ENCODE measurements around the gene EEIG2. TPM values are rescaled to one million over a fixed set of nuclear protein-coding genes. Genes with fewer than 3 reads are reported as not detected.
A peak's percentile ranks its signal among the peaks of the same experiment; 100 is the strongest.

EEIG2 gene
- total RNA-seq, 2 experiments from 2014 or later, result 11.9 to 16.4 TPM

DNA sequence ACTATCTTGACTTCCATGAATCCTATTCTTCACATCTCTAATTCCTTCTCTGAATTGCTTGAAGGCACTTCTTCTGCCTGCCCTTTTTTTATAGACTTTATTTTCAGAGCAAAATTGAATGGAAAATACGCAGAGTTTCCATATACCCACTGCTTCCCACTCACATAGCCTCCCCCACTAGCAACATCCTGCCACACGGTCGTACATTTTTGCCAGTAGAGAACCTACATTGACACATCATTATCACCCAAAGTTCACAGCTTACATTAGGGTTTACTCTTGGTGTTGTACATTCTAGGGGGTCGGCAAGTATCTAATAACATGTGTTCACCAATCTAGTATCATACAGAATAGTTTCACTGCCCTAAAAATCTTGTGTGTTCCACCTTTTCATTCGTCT lies 12.3 kb downstream of the EEIG2 start:
- no peak for ATAC-seq
- peaks cover 11% of the 10 kb centered on the region for H3K36me3 Mint-ChIP-seq
- H3K9me3 Mint-ChIP-seq (ENCODE audit: low read depth), result peaks cover 4% of the 10 kb centered on the region
- no peak overlapping the region for H3K27ac Mint-ChIP-seq
- no peak for DNase-seq
- no peak overlapping the region for H3K4me3 Mint-ChIP-seq
- CTCF ChIA-PET, result no interaction called here
- H3K4me1 Mint-ChIP-seq, result peaks cover 3% of the 10 kb centered on the region
- no peaks in the 10 kb centered on the region for H3K27me3 Mint-ChIP-seq

DNA sequence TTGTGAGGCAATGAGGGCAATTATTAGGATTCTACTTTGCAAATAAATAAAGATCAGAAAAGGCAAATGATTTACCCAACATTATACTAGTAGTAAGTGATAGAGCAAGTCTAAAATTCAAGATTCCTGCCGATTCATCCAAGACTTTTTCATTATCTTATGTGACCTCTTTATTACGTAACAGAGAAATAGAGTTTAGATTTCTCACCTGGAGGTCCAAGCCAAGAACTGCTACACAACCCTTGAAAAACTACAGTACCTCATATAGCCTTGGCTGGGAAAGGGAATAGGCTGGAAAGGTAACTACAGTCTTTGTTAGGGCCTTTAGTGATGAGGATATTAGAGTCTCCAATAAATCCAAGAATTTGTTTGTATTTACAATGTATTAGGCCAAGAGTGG lies 13.3 kb downstream of the EEIG2 start:
- Mint-ChIP-seq H3K36me3 (peaks cover 11% of the 10 kb centered on the region), H3K4me1 (peaks cover 3% of the 10 kb centered on the region), H3K27ac (no peak overlapping the region), H3K27me3 (no peaks in the 10 kb centered on the region), H3K9me3 (ENCODE audit: low read depth) (peaks cover 4% of the 10 kb centered on the region), H3K4me3 (no peak overlapping the region)
- ATAC-seq (no peak), DNase-seq (no peak)
- CTCF ChIA-PET, result no interaction called here

DNA sequence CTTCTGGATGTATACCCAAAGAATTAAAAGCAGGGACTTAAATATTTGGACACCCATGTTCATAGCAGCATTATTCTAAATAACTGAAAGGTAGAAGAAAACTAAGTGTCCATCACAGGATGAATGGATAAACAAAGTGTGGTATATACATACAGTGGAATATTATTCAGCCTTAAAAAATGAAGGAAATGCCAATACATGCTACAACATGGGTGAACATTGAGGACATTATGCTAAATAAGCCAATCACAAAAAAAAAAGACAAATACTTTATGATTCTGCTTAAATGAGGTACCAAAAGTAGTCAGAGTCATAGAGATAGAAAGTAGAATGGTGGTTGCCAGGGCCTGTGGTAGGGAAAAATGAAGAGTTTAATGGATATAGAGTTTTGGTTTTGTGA lies 14.1 kb downstream of the EEIG2 start:
- CTCF ChIA-PET, result no interaction called here
- DNase-seq (no peak), ATAC-seq (no peak)
- H3K27ac Mint-ChIP-seq, result no peak overlapping the region
- peaks cover 6% of the 10 kb centered on the region for H3K9me3 Mint-ChIP-seq (ENCODE audit: low read depth)
- H3K27me3 Mint-ChIP-seq, result no peaks in the 10 kb centered on the region
- peaks cover 3% of the 10 kb centered on the region for H3K4me1 Mint-ChIP-seq
- H3K36me3 Mint-ChIP-seq, result peaks cover 11% of the 10 kb centered on the region
- H3K4me3 Mint-ChIP-seq, result no peak overlapping the region

DNA sequence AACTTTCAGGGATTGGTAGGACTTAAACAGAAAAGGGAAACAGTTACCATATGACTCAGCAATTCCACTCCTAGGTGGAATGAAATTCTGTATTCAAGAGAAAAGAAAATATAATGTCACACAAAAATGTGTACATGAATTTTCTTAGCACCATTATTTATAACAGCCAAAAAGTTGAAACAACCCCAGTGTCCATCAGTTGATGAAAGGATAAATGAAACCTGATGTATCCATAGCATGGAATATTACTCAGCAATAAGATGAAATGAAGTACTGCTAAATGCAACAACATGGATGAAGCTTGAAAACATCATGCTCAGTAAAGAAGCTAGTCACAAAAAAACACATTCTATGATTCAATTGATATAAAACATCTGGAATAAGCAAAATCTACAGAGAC lies 15.5 kb downstream of the EEIG2 start:
- Mint-ChIP-seq H3K4me1 (peaks cover 3% of the 10 kb centered on the region), H3K27ac (no peak overlapping the region), H3K27me3 (no peaks in the 10 kb centered on the region), H3K4me3 (no peak overlapping the region), H3K36me3 (peaks cover 15% of the 10 kb centered on the region), H3K9me3 (ENCODE audit: low read depth) (peaks cover 6% of the 10 kb centered on the region)
- DNase-seq, result no peak
- ATAC-seq, result no peak
- CTCF ChIA-PET, result interaction anchor here (0.9 kb wide), 1 partner anchor 10 kb away, joined by 3 read pairs; no protein-coding TSS in a partner anchor

GRCh38 chr1:108583757-108584427 lies 24.0 kb downstream of the EEIG2 start:
- Mint-ChIP-seq H3K4me3 (no peak overlapping the region), H3K9me3 (ENCODE audit: low read depth) (peaks cover 7% of the 10 kb centered on the region), H3K36me3 (peaks cover 13% of the 10 kb centered on the region), H3K4me1 (peaks cover 18% of the 10 kb centered on the region), H3K27me3 (no peaks in the 10 kb centered on the region), H3K27ac (no peak overlapping the region)
- CTCF ChIA-PET, result interaction anchor here (1.0 to 1.5 kb wide), 2 partner anchors 14 to 60 kb away, joined by 3 to 7 read pairs; no protein-coding TSS in a partner anchor
- no peak for DNase-seq
- no peak for ATAC-seq

GRCh38 chr1:108584428-108584856 lies 24.5 kb downstream of the EEIG2 start:
- H3K27ac Mint-ChIP-seq, result no peak overlapping the region
- H3K4me3 Mint-ChIP-seq, result no peak overlapping the region
- H3K9me3 Mint-ChIP-seq (ENCODE audit: low read depth), result peaks cover 7% of the 10 kb centered on the region
- CTCF ChIA-PET, result interaction anchor here (1.0 to 1.9 kb wide), 3 partner anchors 15 to 59 kb away, joined by 3 to 5 read pairs (median 4); partner anchors contain the start of gene EEIG2
- peaks cover 15% of the 10 kb centered on the region for H3K36me3 Mint-ChIP-seq
- DNase-seq (no peak), ATAC-seq (no peak)
- no peaks in the 10 kb centered on the region for H3K27me3 Mint-ChIP-seq
- H3K4me1 Mint-ChIP-seq, result peaks cover 23% of the 10 kb centered on the region

GRCh38 chr1:108585313-108585712 lies 25.4 kb downstream of the EEIG2 start:
- H3K4me3 Mint-ChIP-seq, result no peak overlapping the region
- DNase-seq, result no peak
- ATAC-seq, result no peak
- H3K36me3 Mint-ChIP-seq, result peaks cover 13% of the 10 kb centered on the region
- peaks cover 30% of the 10 kb centered on the region for H3K4me1 Mint-ChIP-seq
- H3K27me3 Mint-ChIP-seq, result no peaks in the 10 kb centered on the region
- no peak overlapping the region for H3K27ac Mint-ChIP-seq
- CTCF ChIA-PET, result interaction anchor here (0.8 to 1.9 kb wide), 6 partner anchors 8 to 802 kb away, joined by 3 to 5 read pairs (median 3); partner anchors contain the start of gene EEIG2
- peaks cover 7% of the 10 kb centered on the region for H3K9me3 Mint-ChIP-seq (ENCODE audit: low read depth)

DNA sequence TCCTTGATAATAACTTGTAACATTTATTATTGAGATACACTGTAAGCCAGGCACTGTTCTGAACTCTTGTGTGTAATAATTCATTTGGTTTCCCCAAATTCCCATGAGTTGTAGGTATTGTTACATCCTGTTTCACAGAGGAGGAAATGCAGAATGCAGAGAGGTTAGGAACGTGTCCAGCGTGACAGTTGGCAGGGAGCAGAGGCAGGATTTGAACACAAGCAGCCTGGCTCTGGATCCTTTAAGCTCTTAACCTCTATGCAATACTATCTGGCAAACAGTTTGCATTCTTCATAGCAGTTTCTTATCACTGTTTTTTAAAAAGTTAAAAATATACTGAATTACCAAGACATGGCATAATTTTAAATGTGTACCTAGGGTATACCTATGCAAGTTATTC lies 30.5 kb downstream of the EEIG2 start:
- Mint-ChIP-seq H3K27me3 (no peaks in the 10 kb centered on the region), H3K9me3 (ENCODE audit: low read depth) (no peaks in the 10 kb centered on the region), H3K4me3 (no peak overlapping the region), H3K4me1 (peaks cover 46% of the 10 kb centered on the region), H3K27ac (peak overlapping the region; percentile 64), H3K36me3 (peaks cover 6% of the 10 kb centered on the region)
- DNase-seq (no peak), ATAC-seq (peak; percentile 14)
- CTCF ChIA-PET, result interaction anchor here (0.8 to 1.9 kb wide), 4 partner anchors 11 to 53 kb away, joined by 3 to 6 read pairs (median 4); no protein-coding TSS in a partner anchor

DNA sequence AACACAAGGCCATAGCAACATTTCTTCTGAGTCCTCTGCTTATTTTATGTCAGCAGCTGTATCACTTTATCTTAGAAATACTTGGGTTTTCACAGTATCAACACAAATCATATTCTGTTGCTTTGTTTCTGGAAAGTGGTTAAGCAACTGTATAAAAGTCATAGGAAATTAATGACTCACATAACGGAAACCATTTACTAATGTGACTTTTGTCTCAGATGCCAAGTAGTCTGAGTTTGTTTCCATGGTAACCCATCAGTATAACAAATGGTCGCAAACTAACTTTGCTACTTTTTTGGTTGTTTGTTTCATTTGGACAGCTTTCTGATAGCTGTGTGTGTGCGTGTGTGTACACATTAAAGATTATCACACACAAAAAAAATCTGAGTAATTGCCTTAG lies 31.1 kb downstream of the EEIG2 start:
- Mint-ChIP-seq H3K36me3 (peaks cover 6% of the 10 kb centered on the region), H3K4me1 (peaks cover 46% of the 10 kb centered on the region), H3K27me3 (peaks cover 2% of the 10 kb centered on the region), H3K4me3 (no peak overlapping the region), H3K9me3 (ENCODE audit: low read depth) (no peaks in the 10 kb centered on the region), H3K27ac (peak overlapping the region; percentile 54)
- ATAC-seq (peak; percentile 78), DNase-seq (no peak)
- CTCF ChIA-PET, result interaction anchor here (0.8 to 1.9 kb wide), 4 partner anchors 11 to 52 kb away, joined by 3 to 6 read pairs (median 4); no protein-coding TSS in a partner anchor

- no peak for ATAC-seq
- Mint-ChIP-seq H3K27ac (peak overlapping the region; percentile 75), H3K27me3 (peaks cover 2% of the 10 kb centered on the region), H3K4me3 (no peak overlapping the region), H3K4me1 (peaks cover 44% of the 10 kb centered on the region), H3K36me3 (peaks cover 6% of the 10 kb centered on the region), H3K9me3 (ENCODE audit: low read depth) (no peaks in the 10 kb centered on the region)
- CTCF ChIA-PET, result interaction anchor here (0.6 to 1.9 kb wide), 4 partner anchors 12 to 432 kb away, joined by 3 to 6 read pairs (median 4); no protein-coding TSS in a partner anchor
- DNase-seq, result no peak
These were observed 31.6 kb downstream of the EEIG2 start for GRCh38 chr1:108591466-108591865.

DNA sequence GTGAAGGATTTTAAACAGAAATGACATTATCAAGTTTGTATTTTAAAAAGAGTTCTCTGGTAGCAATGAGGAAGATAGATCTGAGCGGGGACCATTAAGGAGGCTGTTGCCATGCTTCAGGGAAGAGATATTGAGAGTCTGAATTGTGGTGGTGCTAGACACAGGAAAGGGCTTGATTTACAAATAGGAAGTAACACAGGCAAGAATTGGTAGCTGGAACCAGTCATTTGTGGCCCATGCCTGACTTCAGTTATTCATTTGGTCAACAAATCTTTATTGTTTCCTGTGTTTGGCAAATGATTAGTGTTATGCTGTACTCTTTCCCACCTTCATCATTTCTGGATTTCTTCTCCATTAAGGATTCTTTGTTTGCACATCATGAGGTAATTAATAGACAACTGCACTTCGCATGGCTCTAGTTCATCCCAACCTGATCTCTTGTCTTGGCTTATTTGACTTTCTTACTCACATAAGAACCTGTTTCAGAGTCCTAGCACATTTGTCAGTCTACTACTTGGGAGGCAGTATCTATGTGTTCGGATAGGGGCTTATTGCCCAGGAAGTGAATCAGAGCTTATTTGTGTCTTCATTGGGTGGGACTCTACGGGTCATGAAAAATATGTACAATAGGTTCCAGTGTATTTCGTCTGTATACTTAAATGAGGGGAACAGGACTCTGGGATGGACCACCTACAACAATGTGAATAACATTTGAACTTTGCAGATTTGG lies 32.3 kb downstream of the EEIG2 start:
- CTCF ChIA-PET, result interaction anchor here (0.6 to 1.6 kb wide), 3 partner anchors 12 to 433 kb away, joined by 3 to 5 read pairs (median 3); no protein-coding TSS in a partner anchor
- Mint-ChIP-seq H3K9me3 (ENCODE audit: low read depth) (no peaks in the 10 kb centered on the region), H3K27ac (peak overlapping the region; percentile 75), H3K27me3 (peaks cover 2% of the 10 kb centered on the region), H3K4me1 (peaks cover 43% of the 10 kb centered on the region), H3K4me3 (no peak overlapping the region), H3K36me3 (peaks cover 6% of the 10 kb centered on the region)
- DNase-seq, result peak; percentile 54
- ATAC-seq, result peak; percentile 62

GRCh38 chr1:108593448-108593847 lies 33.5 kb downstream of the EEIG2 start:
- no peak overlapping the region for H3K27ac Mint-ChIP-seq
- DNase-seq (no peak), ATAC-seq (no peak)
- no peaks in the 10 kb centered on the region for H3K9me3 Mint-ChIP-seq (ENCODE audit: low read depth)
- peaks cover 2% of the 10 kb centered on the region for H3K27me3 Mint-ChIP-seq
- H3K36me3 Mint-ChIP-seq, result peaks cover 3% of the 10 kb centered on the region
- CTCF ChIA-PET, result interaction anchor here (1.2 kb wide), 1 partner anchor 8 kb away, joined by 3 read pairs; no protein-coding TSS in a partner anchor
- peaks cover 43% of the 10 kb centered on the region for H3K4me1 Mint-ChIP-seq
- H3K4me3 Mint-ChIP-seq, result no peak overlapping the region

DNA sequence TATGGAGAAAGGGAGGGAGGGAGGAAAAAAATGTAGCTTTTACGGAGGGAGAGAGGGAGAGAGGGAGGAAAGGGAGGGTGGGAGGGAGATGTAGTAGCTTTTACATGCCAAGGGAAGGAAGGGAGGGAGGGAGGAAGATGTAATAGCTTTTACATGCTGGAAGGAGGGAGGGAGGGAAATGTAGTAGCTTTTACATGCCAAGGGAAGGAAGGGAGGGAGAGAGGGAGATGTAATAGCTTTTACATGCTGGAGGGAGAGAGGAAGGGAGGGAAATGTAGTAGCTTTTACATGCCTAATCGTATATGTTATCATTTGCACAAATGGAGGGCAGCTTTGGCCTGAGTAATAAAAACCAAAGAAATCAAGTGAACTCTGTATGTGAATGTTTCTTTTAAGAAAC lies 35.6 kb downstream of the EEIG2 start:
- no peak for DNase-seq
- CTCF ChIA-PET, result interaction anchor here (0.9 kb wide), 1 partner anchor 83 kb away, joined by 3 read pairs; no protein-coding TSS in a partner anchor
- H3K36me3 Mint-ChIP-seq, result no peaks in the 10 kb centered on the region
- no peaks in the 10 kb centered on the region for H3K9me3 Mint-ChIP-seq (ENCODE audit: low read depth)
- ATAC-seq, result no peak
- H3K4me3 Mint-ChIP-seq, result no peak overlapping the region
- peaks cover 29% of the 10 kb centered on the region for H3K4me1 Mint-ChIP-seq
- peaks cover 2% of the 10 kb centered on the region for H3K27me3 Mint-ChIP-seq
- no peak overlapping the region for H3K27ac Mint-ChIP-seq
